ENCODE results near the gene JAM3.

JAM3 gene

GRCh38 chr11:134118006-134118405, 49.1 kb downstream of the JAM3 start:
- no peak for TF ChIP-seq CTCF (IDR thresholded peaks at IDR 0.05; ENCODE audit: borderline replicate concordance, insufficient read depth, low read depth, low read length)
- no peak overlapping the region for H3K4me3 ChIP-seq (ENCODE audit: low read depth, low read length)

- H3K4me3 ChIP-seq (ENCODE audit: low read depth, low read length), result no peak overlapping the region
- TF ChIP-seq CTCF (IDR thresholded peaks at IDR 0.05; ENCODE audit: borderline replicate concordance, insufficient read depth, low read depth, low read length), result no peak
Measured at GRCh38 chr11:134119094-134119493, 50.2 kb downstream of the JAM3 start.

GRCh38 chr11:134120143-134120850, 51.4 kb downstream of the JAM3 start:
- TF ChIP-seq CTCF (IDR thresholded peaks at IDR 0.05; ENCODE audit: borderline replicate concordance, insufficient read depth, low read depth, low read length), result no peak
- H3K4me3 ChIP-seq (ENCODE audit: low read depth, low read length), result no peak overlapping the region

GRCh38 chr11:134120921-134121526, 52.2 kb downstream of the JAM3 start:
- no peak overlapping the region for H3K4me3 ChIP-seq (ENCODE audit: low read depth, low read length)
- TF ChIP-seq CTCF (IDR thresholded peaks at IDR 0.05; ENCODE audit: borderline replicate concordance, insufficient read depth, low read depth, low read length), result no peak

GRCh38 chr11:134124660-134125451, 56.0 kb downstream of the JAM3 start:
- TF ChIP-seq CTCF (IDR thresholded peaks at IDR 0.05; ENCODE audit: borderline replicate concordance, insufficient read depth, low read depth, low read length), result no peak
- H3K4me3 ChIP-seq (ENCODE audit: low read depth, low read length), result no peak overlapping the region

- no peak for TF ChIP-seq CTCF (IDR thresholded peaks at IDR 0.05; ENCODE audit: borderline replicate concordance, insufficient read depth, low read depth, low read length)
- H3K4me3 ChIP-seq (ENCODE audit: low read depth, low read length), result no peak overlapping the region
Measured at GRCh38 chr11:134125507-134125906, 56.6 kb downstream of the JAM3 start.

All from GM12875 (cell line).